Panc1 (cell line): ENCODE measurements around the gene ARMC2.

Source experiments
- CTCF ChIP-seq: fragments of 450-650 bp; IDR thresholded peaks from 2 replicates; pipeline ENCODE4 v1.5.1; 2017; ENCODE audit warnings: mild to moderate bottlenecking
- SIN3A ChIP-seq: IDR thresholded peaks from 2 replicates; pipeline ENCODE4 v1.6.1; 2012; ENCODE audit warnings: low read depth, mild to moderate bottlenecking, low read length, moderate library complexity, borderline replicate concordance; ENCODE audit not compliant: insufficient read depth

DNA sequence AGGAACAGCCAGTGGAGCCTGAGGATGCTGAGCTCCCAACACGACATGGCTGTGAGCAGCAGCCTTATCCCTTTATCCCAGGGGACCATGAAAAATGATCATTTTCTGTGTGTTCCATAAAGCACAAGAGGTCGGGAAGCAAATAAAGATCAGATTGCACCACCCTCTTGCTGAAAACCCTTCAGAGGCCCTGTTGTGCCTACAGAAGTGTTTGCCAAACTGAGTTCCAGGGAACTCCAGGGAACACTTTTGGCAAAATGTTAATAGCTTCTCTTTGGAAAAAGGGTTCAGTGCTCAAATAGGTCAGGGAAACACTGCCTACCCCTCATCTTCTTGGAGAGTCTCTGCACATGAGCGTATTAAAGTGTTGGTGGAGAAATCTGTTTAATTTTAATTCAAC is 24.4 kb downstream of the ARMC2 start:
- TF ChIP-seq CTCF, result no peak
- TF ChIP-seq SIN3A, result no peak
